ENCODE data around the gene GSAP. TPM values are rescaled to one million over a fixed set of nuclear protein-coding genes. Genes with fewer than 3 reads are reported as not detected.

GSAP gene
- polyA plus RNA-seq, 1 of the 3 experiments (the other 2 are of a cell fraction) = 5.9 TPM

DNA sequence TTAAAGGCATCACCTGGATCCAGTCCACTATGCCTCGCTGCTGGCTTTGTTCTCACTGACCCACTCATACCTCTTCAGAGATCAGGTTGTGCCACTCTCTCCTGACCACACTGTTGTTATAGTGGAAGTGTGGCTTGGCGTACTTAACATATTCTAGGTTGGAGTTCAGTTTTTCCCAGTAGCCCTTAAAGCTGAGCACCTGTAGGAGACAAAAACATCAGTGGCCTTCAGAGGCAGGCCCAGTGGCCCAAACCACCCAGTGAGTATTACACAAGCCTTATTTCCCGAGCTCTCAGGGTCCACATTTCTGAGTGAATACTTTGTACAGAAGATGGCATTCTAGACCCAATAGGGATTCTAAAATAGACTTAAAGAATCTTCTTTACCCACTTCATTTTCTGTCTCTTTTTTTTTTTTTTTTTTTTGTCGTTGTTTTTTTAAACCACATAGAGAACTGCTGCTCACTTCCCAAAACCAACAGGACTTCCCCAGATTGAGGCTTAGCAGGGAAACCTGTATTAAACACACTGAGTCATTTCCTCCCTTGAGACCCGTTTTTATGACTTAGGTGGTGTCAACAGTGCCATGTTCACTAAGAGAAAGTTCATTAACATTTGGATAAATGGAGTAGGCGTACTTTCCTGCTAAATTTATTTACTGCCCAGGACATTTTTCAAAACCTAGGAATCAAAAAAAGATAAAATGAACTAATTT, 85.8 kb downstream of the GSAP start:
- Histone ChIP-seq H3K36me3 (replicated peaks in 1 of 2; ENCODE audit: control insufficient read depth in 1 of 2, insufficient read depth in 2 of 2, low read length in 1 of 2) (no peaks in the 10 kb centered on the region), H3K4me1 (ENCODE audit: control insufficient read depth in 1 of 2, insufficient read depth in 2 of 2, low read depth in 1 of 2, low read length in 1 of 2) (peaks cover 26 to 47% of the 10 kb centered on the region in 2 experiments), H3K79me2 (ENCODE audit: insufficient read depth) (no peaks in the 10 kb centered on the region), H3K9ac (no peak overlapping the region), H3K27ac (ENCODE audit: low read depth in 2 of 2, low read length in 1 of 2) (no peak overlapping the region), H2AFZ (ENCODE audit: low read depth) (no peak overlapping the region), H3K9me3 (no peaks in the 10 kb centered on the region), H3K9me2 (no peaks in the 10 kb centered on the region), H4K20me1 (ENCODE audit: insufficient read depth) (no peaks in the 10 kb centered on the region), H3K4me3 (ENCODE audit: low read depth in 2 of 2, low read length in 1 of 2) (no peak overlapping the region), H3K27me3 (ENCODE audit: insufficient read depth) (no peaks in the 10 kb centered on the region), H3K4me2 (no peak overlapping the region), H3F3A (replicated peaks; ENCODE audit: insufficient read depth) (no peaks in the 10 kb centered on the region)
- CTCF ChIA-PET = interaction anchor here (1.0 kb wide), 1 partner anchor 83 kb away, joined by 4 read pairs; no protein-coding TSS in a partner anchor
- 78% methylated on average over 6 of the region's 6 CpGs for WGBS (ENCODE audit: low lambda C conversion rate)
- no peak for DNase-seq
- TF ChIP-seq SIN3A (IDR thresholded peaks at IDR 0.05; ENCODE audit: borderline replicate concordance, low read depth, low read length) (no peak), RCOR1 (IDR thresholded peaks at IDR 0.05; ENCODE audit: low read length) (no peak), SMC3 (IDR thresholded peaks at IDR 0.05; ENCODE audit: low read depth, low read length) (no peak), GATA2 (CRISPR knock-in tag; IDR thresholded peaks at IDR 0.05) (no peak), RAD21 (IDR thresholded peaks at IDR 0.05; ENCODE audit: low read length) (no peak), EZH2phosphoT487 (IDR thresholded peaks at IDR 0.05; ENCODE audit: borderline replicate concordance, low read depth) (no peak)
- TF ChIP-seq, protein P1, sequence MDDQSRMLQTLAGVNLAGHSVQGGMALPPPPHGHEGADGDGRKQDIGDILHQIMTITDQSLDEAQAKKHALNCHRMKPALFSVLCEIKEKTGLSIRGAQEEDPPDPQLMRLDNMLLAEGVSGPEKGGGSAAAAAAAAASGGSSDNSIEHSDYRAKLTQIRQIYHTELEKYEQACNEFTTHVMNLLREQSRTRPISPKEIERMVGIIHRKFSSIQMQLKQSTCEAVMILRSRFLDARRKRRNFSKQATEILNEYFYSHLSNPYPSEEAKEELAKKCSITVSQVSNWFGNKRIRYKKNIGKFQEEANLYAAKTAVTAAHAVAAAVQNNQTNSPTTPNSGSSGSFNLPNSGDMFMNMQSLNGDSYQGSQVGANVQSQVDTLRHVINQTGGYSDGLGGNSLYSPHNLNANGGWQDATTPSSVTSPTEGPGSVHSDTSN (IDR thresholded peaks at IDR 0.05) = no peak
- TF ChIP-seq, protein P2, sequence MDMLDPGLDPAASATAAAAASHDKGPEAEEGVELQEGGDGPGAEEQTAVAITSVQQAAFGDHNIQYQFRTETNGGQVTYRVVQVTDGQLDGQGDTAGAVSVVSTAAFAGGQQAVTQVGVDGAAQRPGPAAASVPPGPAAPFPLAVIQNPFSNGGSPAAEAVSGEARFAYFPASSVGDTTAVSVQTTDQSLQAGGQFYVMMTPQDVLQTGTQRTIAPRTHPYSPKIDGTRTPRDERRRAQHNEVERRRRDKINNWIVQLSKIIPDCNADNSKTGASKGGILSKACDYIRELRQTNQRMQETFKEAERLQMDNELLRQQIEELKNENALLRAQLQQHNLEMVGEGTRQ (IDR thresholded peaks at IDR 0.05; ENCODE audit: borderline replicate concordance, low read depth, low read length) = no peak
- TF ChIP-seq, protein P3, sequence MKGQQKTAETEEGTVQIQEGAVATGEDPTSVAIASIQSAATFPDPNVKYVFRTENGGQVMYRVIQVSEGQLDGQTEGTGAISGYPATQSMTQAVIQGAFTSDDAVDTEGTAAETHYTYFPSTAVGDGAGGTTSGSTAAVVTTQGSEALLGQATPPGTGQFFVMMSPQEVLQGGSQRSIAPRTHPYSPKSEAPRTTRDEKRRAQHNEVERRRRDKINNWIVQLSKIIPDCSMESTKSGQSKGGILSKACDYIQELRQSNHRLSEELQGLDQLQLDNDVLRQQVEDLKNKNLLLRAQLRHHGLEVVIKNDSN (IDR thresholded peaks at IDR 0.05; ENCODE audit: borderline replicate concordance, low read depth) = no peak
- POLR2A ChIA-PET = no interaction called here

- H3K9me3 ChIP-seq = no peaks in the 10 kb centered on the region
- CTCF ChIA-PET = no interaction called here
- no peak overlapping the region for H3K9ac ChIP-seq
- peaks cover 26 to 47% of the 10 kb centered on the region in 2 experiments for H3K4me1 ChIP-seq (ENCODE audit: control insufficient read depth in 1 of 2, insufficient read depth in 2 of 2, low read depth in 1 of 2, low read length in 1 of 2)
- no peaks in the 10 kb centered on the region for H3K27me3 ChIP-seq (ENCODE audit: insufficient read depth)
- H3K4me3 ChIP-seq (ENCODE audit: low read depth in 2 of 2, low read length in 1 of 2) = no peak overlapping the region
- no peak overlapping the region for H3K27ac ChIP-seq (ENCODE audit: low read depth in 2 of 2, low read length in 1 of 2)
- no peak for DNase-seq
- no peaks in the 10 kb centered on the region for H3F3A ChIP-seq (replicated peaks; ENCODE audit: insufficient read depth)
- no peak overlapping the region for H2AFZ ChIP-seq (ENCODE audit: low read depth)
- H3K36me3 ChIP-seq (replicated peaks in 1 of 2; ENCODE audit: control insufficient read depth in 1 of 2, insufficient read depth in 2 of 2, low read length in 1 of 2) = no peaks in the 10 kb centered on the region
- POLR2A ChIA-PET = no interaction called here
- no peak for TF ChIP-seq TEAD4 (IDR thresholded peaks at IDR 0.05; ENCODE audit: borderline replicate concordance, insufficient read depth)
- TF ChIP-seq EP300 (IDR thresholded peaks at IDR 0.05; ENCODE audit: borderline replicate concordance in 1 of 2, low read depth in 1 of 2, low read length in 1 of 2) = no peak
- no peak for TF ChIP-seq FOSL2 (IDR thresholded peaks at IDR 0.05; ENCODE audit: borderline replicate concordance, low read depth)
- TF ChIP-seq, protein P4, sequence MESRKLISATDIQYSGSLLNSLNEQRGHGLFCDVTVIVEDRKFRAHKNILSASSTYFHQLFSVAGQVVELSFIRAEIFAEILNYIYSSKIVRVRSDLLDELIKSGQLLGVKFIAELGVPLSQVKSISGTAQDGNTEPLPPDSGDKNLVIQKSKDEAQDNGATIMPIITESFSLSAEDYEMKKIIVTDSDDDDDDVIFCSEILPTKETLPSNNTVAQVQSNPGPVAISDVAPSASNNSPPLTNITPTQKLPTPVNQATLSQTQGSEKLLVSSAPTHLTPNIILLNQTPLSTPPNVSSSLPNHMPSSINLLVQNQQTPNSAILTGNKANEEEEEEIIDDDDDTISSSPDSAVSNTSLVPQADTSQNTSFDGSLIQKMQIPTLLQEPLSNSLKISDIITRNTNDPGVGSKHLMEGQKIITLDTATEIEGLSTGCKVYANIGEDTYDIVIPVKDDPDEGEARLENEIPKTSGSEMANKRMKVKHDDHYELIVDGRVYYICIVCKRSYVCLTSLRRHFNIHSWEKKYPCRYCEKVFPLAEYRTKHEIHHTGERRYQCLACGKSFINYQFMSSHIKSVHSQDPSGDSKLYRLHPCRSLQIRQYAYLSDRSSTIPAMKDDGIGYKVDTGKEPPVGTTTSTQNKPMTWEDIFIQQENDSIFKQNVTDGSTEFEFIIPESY (IDR thresholded peaks at IDR 0.05; ENCODE audit: borderline replicate concordance, low read depth) = no peak
- TF ChIP-seq TAF1 (IDR thresholded peaks at IDR 0.05; ENCODE audit: borderline replicate concordance, low read depth, low read length) = no peak
- TF ChIP-seq JUND (IDR thresholded peaks at IDR 0.05) = no peak
- TF ChIP-seq TCF12 (IDR thresholded peaks at IDR 0.05) = no peak
- no peaks in the 10 kb centered on the region for H4K20me1 ChIP-seq (ENCODE audit: insufficient read depth)
- no peak overlapping the region for H3K4me2 ChIP-seq
- no peaks in the 10 kb centered on the region for H3K9me2 ChIP-seq
- H3K79me2 ChIP-seq (ENCODE audit: insufficient read depth) = no peaks in the 10 kb centered on the region
- 88% methylated on average over 4 of the region's 4 CpGs for WGBS (ENCODE audit: low lambda C conversion rate)
These were observed 86.5 kb downstream of the GSAP start for GRCh38 chr7:77329466-77330168.
